ENCODE measurements around the gene CHMP1A. TPM values are rescaled to one million over a fixed set of nuclear protein-coding genes. Genes with fewer than 3 reads are reported as not detected.

Gene CHMP1A
- polyA plus RNA-seq, 1 donor (not counting 4 experiments of a cell fraction or from before 2014, with no cell fraction given) = 64.1 TPM

DNA sequence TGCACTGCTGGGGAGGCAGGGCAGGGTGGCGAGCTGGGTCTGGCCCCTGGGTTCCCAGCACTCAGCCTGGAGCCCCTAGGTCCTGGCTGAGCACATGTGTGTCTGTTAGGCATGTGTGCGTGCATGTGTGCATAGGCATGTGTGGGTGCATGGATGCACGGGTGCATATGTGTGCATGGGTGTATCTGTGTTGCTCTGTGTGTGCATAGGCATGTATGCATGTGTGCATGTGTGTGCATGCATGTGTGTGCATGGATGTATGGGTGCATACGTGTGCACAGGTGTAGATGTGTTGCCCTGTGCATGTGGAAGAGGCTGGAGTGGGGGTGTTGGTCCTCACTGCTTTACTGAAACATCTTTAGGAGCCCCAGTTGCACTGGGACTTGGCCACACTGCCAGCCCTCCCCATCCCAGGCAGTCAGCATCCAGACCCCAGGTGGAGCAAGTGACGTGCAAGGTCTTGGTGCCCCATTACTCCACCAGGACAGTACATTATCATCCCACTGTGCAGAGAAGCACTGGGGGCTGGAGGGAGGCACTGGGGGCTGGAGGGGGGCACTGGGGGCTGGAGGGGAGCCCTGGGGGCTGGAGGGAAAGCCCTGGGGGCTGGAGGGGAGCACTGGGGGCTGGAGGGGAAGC lies 54.4 kb downstream of the CHMP1A start:
- TF ChIP-seq, protein P1, sequence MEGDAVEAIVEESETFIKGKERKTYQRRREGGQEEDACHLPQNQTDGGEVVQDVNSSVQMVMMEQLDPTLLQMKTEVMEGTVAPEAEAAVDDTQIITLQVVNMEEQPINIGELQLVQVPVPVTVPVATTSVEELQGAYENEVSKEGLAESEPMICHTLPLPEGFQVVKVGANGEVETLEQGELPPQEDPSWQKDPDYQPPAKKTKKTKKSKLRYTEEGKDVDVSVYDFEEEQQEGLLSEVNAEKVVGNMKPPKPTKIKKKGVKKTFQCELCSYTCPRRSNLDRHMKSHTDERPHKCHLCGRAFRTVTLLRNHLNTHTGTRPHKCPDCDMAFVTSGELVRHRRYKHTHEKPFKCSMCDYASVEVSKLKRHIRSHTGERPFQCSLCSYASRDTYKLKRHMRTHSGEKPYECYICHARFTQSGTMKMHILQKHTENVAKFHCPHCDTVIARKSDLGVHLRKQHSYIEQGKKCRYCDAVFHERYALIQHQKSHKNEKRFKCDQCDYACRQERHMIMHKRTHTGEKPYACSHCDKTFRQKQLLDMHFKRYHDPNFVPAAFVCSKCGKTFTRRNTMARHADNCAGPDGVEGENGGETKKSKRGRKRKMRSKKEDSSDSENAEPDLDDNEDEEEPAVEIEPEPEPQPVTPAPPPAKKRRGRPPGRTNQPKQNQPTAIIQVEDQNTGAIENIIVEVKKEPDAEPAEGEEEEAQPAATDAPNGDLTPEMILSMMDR (optimal IDR thresholded peaks at IDR 0.05 in 1 of 3, IDR thresholded peaks at IDR 0.05 in 1 of 3, conservative IDR thresholded peaks at IDR 0.05 in 1 of 3; ENCODE audit: extremely low read depth in 1 of 3, insufficient read depth in 2 of 3, low read length in 3 of 3) = no peak
- no peak for TF ChIP-seq EZH2 (IDR thresholded peaks at IDR 0.05; ENCODE audit: low read length)
- H2AFZ ChIP-seq (ENCODE audit: control insufficient read depth, low read length) = no peak overlapping the region
- DNase-seq (ENCODE audit: low read depth, low spot score) (no peak), FAIRE-seq (peak; percentile 44)
- H3K4me3 ChIP-seq (ENCODE audit: control insufficient read depth in 2 of 3, extremely low read depth in 1 of 3, insufficient read depth in 2 of 3, low read depth in 1 of 3, low read length in 3 of 3) = no peak overlapping the region
- peaks cover 9% of the 10 kb centered on the region for H3K27me3 ChIP-seq (ENCODE audit: control insufficient read depth, extremely low read depth, insufficient read depth, low read length)
- H3K4me1 ChIP-seq (ENCODE audit: control insufficient read depth, extremely low read depth, insufficient read depth, low read length) = peaks cover 47% of the 10 kb centered on the region
- H4K20me1 ChIP-seq (ENCODE audit: control insufficient read depth, extremely low read depth, insufficient read depth, low read length) = no peaks in the 10 kb centered on the region
- H3K79me2 ChIP-seq (ENCODE audit: control insufficient read depth, insufficient read depth, low read length) = no peaks in the 10 kb centered on the region
- no peaks in the 10 kb centered on the region for H3K9me3 ChIP-seq (ENCODE audit: control insufficient read depth, low read depth, low read length)
- H3K27ac ChIP-seq (ENCODE audit: control insufficient read depth, insufficient read depth, low read length) = no peak overlapping the region
- H3K4me2 ChIP-seq (ENCODE audit: control insufficient read depth, extremely low read depth, insufficient read depth, low read depth, low read length) = peak overlapping the region; percentile 80
- no peak overlapping the region for H3K9ac ChIP-seq (ENCODE audit: control insufficient read depth, extremely low read depth, insufficient read depth, low read length)
- no peaks in the 10 kb centered on the region for H3K9me1 ChIP-seq (ENCODE audit: control insufficient read depth, extremely low read depth, insufficient read depth, low read length)
- no peaks in the 10 kb centered on the region for H3K36me3 ChIP-seq (ENCODE audit: control insufficient read depth in 2 of 2, extremely low read depth in 1 of 2, insufficient read depth in 2 of 2, low read length in 2 of 2)
- dilution Hi-C loops (cut with MboI; ENCODE audit: extremely low pct_ligation_motif_present, low sequenced_read_pairs) = no loop called here

DNA sequence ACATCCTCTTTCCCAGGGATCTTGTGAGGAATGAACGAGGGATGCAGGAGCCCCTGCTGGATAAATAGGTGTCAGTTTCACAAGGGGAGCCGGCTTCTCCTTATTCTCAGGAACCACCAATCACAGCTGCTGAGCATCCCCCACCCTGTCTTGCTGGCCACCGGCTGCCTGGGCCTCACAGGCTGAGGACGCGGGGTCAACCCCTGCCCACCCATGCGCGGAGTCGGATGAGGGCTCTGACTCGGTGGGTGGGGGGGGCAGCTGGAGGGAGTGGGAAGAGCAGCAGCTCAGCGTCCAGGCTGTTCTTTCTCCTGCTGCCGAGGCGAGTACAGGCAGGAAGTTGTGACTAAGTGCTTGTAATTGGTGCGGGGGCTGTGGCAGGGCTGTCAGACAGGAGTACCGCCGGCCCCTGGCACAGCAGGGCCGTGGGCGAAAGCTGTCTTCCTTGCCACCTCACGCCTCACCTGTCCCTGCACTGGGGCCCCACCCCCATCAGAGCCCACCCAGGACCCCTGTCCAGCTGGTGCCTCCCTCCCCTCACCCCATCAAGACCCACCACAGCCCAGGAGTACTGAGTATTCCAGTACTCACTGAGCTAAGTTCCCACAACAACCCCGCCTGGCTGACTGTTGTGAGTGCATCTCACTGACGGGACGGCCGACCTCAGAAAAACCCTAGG lies 55.1 kb downstream of the CHMP1A start:
- Histone ChIP-seq H4K20me1 (ENCODE audit: control insufficient read depth, extremely low read depth, insufficient read depth, low read length) (no peaks in the 10 kb centered on the region), H3K9ac (ENCODE audit: control insufficient read depth, extremely low read depth, insufficient read depth, low read length) (peak overlapping the region; percentile 50), H3K79me2 (ENCODE audit: control insufficient read depth, insufficient read depth, low read length) (no peaks in the 10 kb centered on the region), H3K9me3 (ENCODE audit: control insufficient read depth, low read depth, low read length) (no peaks in the 10 kb centered on the region), H3K4me3 (ENCODE audit: control insufficient read depth in 2 of 3, extremely low read depth in 1 of 3, insufficient read depth in 2 of 3, low read depth in 1 of 3, low read length in 3 of 3) (peak overlapping the region in 2 of 3 experiments; percentile 33 to 46), H3K27me3 (ENCODE audit: control insufficient read depth, extremely low read depth, insufficient read depth, low read length) (peaks cover 9% of the 10 kb centered on the region), H2AFZ (ENCODE audit: control insufficient read depth, low read length) (peak overlapping the region; percentile 51), H3K36me3 (ENCODE audit: control insufficient read depth in 2 of 2, extremely low read depth in 1 of 2, insufficient read depth in 2 of 2, low read length in 2 of 2) (no peaks in the 10 kb centered on the region), H3K9me1 (ENCODE audit: control insufficient read depth, extremely low read depth, insufficient read depth, low read length) (no peaks in the 10 kb centered on the region), H3K4me1 (ENCODE audit: control insufficient read depth, extremely low read depth, insufficient read depth, low read length) (peaks cover 40% of the 10 kb centered on the region), H3K27ac (ENCODE audit: control insufficient read depth, insufficient read depth, low read length) (peak overlapping the region; percentile 36), H3K4me2 (ENCODE audit: control insufficient read depth, extremely low read depth, insufficient read depth, low read depth, low read length) (peak overlapping the region; percentile 80)
- FAIRE-seq (peak; percentile 79), DNase-seq (ENCODE audit: low read depth, low spot score) (no peak)
- TF ChIP-seq, protein P1 (optimal IDR thresholded peaks at IDR 0.05 in 1 of 3, IDR thresholded peaks at IDR 0.05 in 1 of 3, conservative IDR thresholded peaks at IDR 0.05 in 1 of 3; ENCODE audit: extremely low read depth in 1 of 3, insufficient read depth in 2 of 3, low read length in 3 of 3) = peak in 1 of 3 experiments; percentile 8
- TF ChIP-seq EZH2 (IDR thresholded peaks at IDR 0.05; ENCODE audit: low read length) = no peak
- dilution Hi-C loops (cut with MboI; ENCODE audit: extremely low pct_ligation_motif_present, low sequenced_read_pairs) = no loop called here
